Neural progenitor cell (in vitro differentiated cells): ENCODE data around the gene CCDC167. TPM values are rescaled to one million over a fixed set of nuclear protein-coding genes. Genes with fewer than 3 reads are reported as not detected.

Source experiments
- DNase-seq: peaks from one replicate; pipeline ENCODE4 v3.0.0-alpha.2; 2016; ENCODE audit warnings: low spot score
- H2AFZ ChIP-seq: fragments of 200-600 bp; sonication (generic); replicated peaks from 2 replicates; pipeline ENCODE4 v1.6.1; 2016; ENCODE audit warnings: antibody characterized with exemption
- H3F3A ChIP-seq: fragments of 200-600 bp; sonication (generic); 2 replicates; pipeline ENCODE4 v1.6.1; 2016; ENCODE audit warnings: antibody characterized with exemption, low read depth
- H3K27ac ChIP-seq: fragments of 200-600 bp; sonication (generic); 2 replicates; pipeline ENCODE4 v1.5.1; 2016; ENCODE audit warnings: mild to moderate bottlenecking
- H3K27me3 ChIP-seq: fragments of 200-600 bp; sonication (generic); 2 replicates; pipeline ENCODE4 v1.6.1; 2016; ENCODE audit warnings: mild to moderate bottlenecking, moderate library complexity
- H3K36me3 ChIP-seq: fragments of 200-600 bp; sonication (generic); 2 replicates; pipeline ENCODE4 v1.5.1; 2016
- H3K4me1 ChIP-seq: fragments of 200-600 bp; sonication (generic); 2 replicates; pipeline ENCODE4 v1.6.1; 2016; ENCODE audit warnings: mixed run types
- H3K4me2 ChIP-seq: fragments of 200-600 bp; sonication (generic); 2 replicates; pipeline ENCODE4 v1.6.1; 2016
- H3K4me3 ChIP-seq: fragments of 200-600 bp; sonication (generic); 2 replicates; pipeline ENCODE4 v1.5.1; 2016
- H3K79me2 ChIP-seq: fragments of 200-600 bp; sonication (generic); 2 replicates; pipeline ENCODE4 v1.6.1; 2016; ENCODE audit warnings: low read depth
- H3K9ac ChIP-seq: fragments of 200-600 bp; sonication (generic); 2 replicates; pipeline ENCODE4 v1.6.1; 2016
- H3K9me3 ChIP-seq: fragments of 200-600 bp; sonication (generic); 2 replicates; pipeline ENCODE4 v1.5.1; 2016; ENCODE audit warnings: low read depth
- H4K20me1 ChIP-seq: fragments of 200-600 bp; sonication (generic); 2 replicates; pipeline ENCODE4 v1.6.1; 2016; ENCODE audit warnings: low read depth
- H3K27ac Mint-ChIP-seq: 3 replicates; pipeline ENCODE4 v1.8.0; 2021; ENCODE audit warnings: mixed read lengths
- H3K27me3 Mint-ChIP-seq: 2 replicates; pipeline ENCODE4 v1.8.0; 2022; ENCODE audit warnings: low read depth, mild to moderate bottlenecking, inconsistent platforms, moderate library complexity, mixed read lengths; ENCODE audit not compliant: insufficient read depth
- H3K36me3 Mint-ChIP-seq: 3 replicates; pipeline ENCODE4 v1.8.0; 2021; ENCODE audit warnings: mixed read lengths
- H3K4me1 Mint-ChIP-seq: 3 replicates; pipeline ENCODE4 v1.8.0; 2021; ENCODE audit warnings: mixed read lengths
- H3K4me3 Mint-ChIP-seq: 3 replicates; pipeline ENCODE4 v1.8.0; 2021; ENCODE audit warnings: mild to moderate bottlenecking, moderate library complexity, mixed read lengths
- H3K9me3 Mint-ChIP-seq: 3 replicates; pipeline ENCODE4 v1.8.0; 2020; ENCODE audit warnings: mixed read lengths
- CTCF ChIP-seq: fragments of 200-600 bp; sonication (generic); IDR thresholded peaks from 2 replicates; pipeline ENCODE4 v1.5.1; 2017; ENCODE audit warnings: antibody characterized with exemption, mild to moderate bottlenecking
- EZH2 ChIP-seq: fragments of 200-600 bp; sonication (generic); IDR thresholded peaks from 2 replicates; pipeline ENCODE4 v1.6.1; 2017; ENCODE audit warnings: antibody characterized with exemption, mild to moderate bottlenecking, moderate library complexity
- EZH2phosphoT487 ChIP-seq: fragments of 200-600 bp; sonication (generic); IDR thresholded peaks from 2 replicates; pipeline ENCODE4 v1.6.1; 2017; ENCODE audit warnings: antibody characterized with exemption
- total RNA-seq: library from RNA; depleted of rRNA; stranded (reverse); fragments of >200 nt; gene quantifications from 2 replicates; pipeline ENCODE4 v1.2.3, GENCODE V29; 2015; ENCODE audit warnings: low replicate concordance

The CCDC167 gene
- total RNA-seq, 1 donor from 2014 or later: 30.4 TPM

GRCh38 chr6:37521674-37522073 lies 22.0 kb upstream of the CCDC167 start:
- Histone ChIP-seq H3K4me3 (no peak overlapping the region), H3K4me1 (peaks cover 5% of the 10 kb centered on the region)
- H3K27me3 Mint-ChIP-seq: peaks cover 18% of the 10 kb centered on the region

GRCh38 chr6:37520926-37521325 lies 21.2 kb upstream of the CCDC167 start:
- no peak for TF ChIP-seq CTCF
- Histone ChIP-seq H4K20me1 (no peaks in the 10 kb centered on the region), H3K9me3 (no peaks in the 10 kb centered on the region), H2AFZ (no peak overlapping the region), H3F3A (peaks cover 11% of the 10 kb centered on the region), H3K79me2 (no peaks in the 10 kb centered on the region), H3K27me3 (no peaks in the 10 kb centered on the region), H3K4me2 (no peak overlapping the region), H3K27ac (no peak overlapping the region), H3K36me3 (no peaks in the 10 kb centered on the region), H3K4me1 (peaks cover 13% of the 10 kb centered on the region), H3K4me3 (no peak overlapping the region), H3K9ac (no peak overlapping the region)
- Mint-ChIP-seq H3K36me3 (no peaks in the 10 kb centered on the region), H3K4me3 (no peak overlapping the region), H3K9me3 (peaks cover 6% of the 10 kb centered on the region), H3K4me1 (peaks cover 35% of the 10 kb centered on the region), H3K27me3 (peaks cover 15% of the 10 kb centered on the region), H3K27ac (no peak overlapping the region)
- no peak for DNase-seq

More at GRCh38 chr6:37521674-37522073, 22.0 kb upstream of the CCDC167 start:
- Histone ChIP-seq H3K4me2 (no peak overlapping the region), H2AFZ (no peak overlapping the region), H3K9me3 (no peaks in the 10 kb centered on the region), H3K9ac (no peak overlapping the region), H3K27ac (no peak overlapping the region), H3F3A (peaks cover 4% of the 10 kb centered on the region), H3K36me3 (no peaks in the 10 kb centered on the region), H3K79me2 (no peaks in the 10 kb centered on the region), H4K20me1 (no peaks in the 10 kb centered on the region), H3K27me3 (no peaks in the 10 kb centered on the region)
- H3K4me1 Mint-ChIP-seq: peaks cover 28% of the 10 kb centered on the region
- H3K27ac Mint-ChIP-seq: no peak overlapping the region
- TF ChIP-seq EZH2phosphoT487 (no peak), CTCF (no peak), EZH2 (no peak)
- DNase-seq: no peak
- H3K9me3 Mint-ChIP-seq: peaks cover 6% of the 10 kb centered on the region
- H3K4me3 Mint-ChIP-seq: peak overlapping the region; percentile 7
- H3K36me3 Mint-ChIP-seq: no peaks in the 10 kb centered on the region

- no peak overlapping the region for H3K27ac ChIP-seq
- no peaks in the 10 kb centered on the region for H4K20me1 ChIP-seq
- H3K4me1 ChIP-seq: peaks cover 27% of the 10 kb centered on the region
- no peak overlapping the region for H3K9ac ChIP-seq
- TF ChIP-seq CTCF (no peak), EZH2phosphoT487 (no peak), EZH2 (no peak)
- H3K36me3 ChIP-seq: no peaks in the 10 kb centered on the region
- no peak overlapping the region for H3K4me2 ChIP-seq
- peaks cover 3% of the 10 kb centered on the region for H3K27me3 ChIP-seq
- Mint-ChIP-seq H3K4me3 (no peak overlapping the region), H3K27ac (no peak overlapping the region), H3K36me3 (no peaks in the 10 kb centered on the region), H3K9me3 (peaks cover 6% of the 10 kb centered on the region), H3K27me3 (peaks cover 13% of the 10 kb centered on the region), H3K4me1 (peaks cover 37% of the 10 kb centered on the region)
- H3K4me3 ChIP-seq: no peak overlapping the region
- peaks cover 19% of the 10 kb centered on the region for H3F3A ChIP-seq
- no peaks in the 10 kb centered on the region for H3K79me2 ChIP-seq
- no peak for DNase-seq
- H3K9me3 ChIP-seq: no peaks in the 10 kb centered on the region
- no peak overlapping the region for H2AFZ ChIP-seq
Observed at GRCh38 chr6:37519461-37519860, 19.8 kb upstream of the CCDC167 start.
